ENCODE results near the gene SH2D3C. TPM values are rescaled to one million over a fixed set of nuclear protein-coding genes. Genes with fewer than 3 reads are reported as not detected.

The SH2D3C gene
- polyA plus RNA-seq, 1 experiment = 0.04 TPM

DNA sequence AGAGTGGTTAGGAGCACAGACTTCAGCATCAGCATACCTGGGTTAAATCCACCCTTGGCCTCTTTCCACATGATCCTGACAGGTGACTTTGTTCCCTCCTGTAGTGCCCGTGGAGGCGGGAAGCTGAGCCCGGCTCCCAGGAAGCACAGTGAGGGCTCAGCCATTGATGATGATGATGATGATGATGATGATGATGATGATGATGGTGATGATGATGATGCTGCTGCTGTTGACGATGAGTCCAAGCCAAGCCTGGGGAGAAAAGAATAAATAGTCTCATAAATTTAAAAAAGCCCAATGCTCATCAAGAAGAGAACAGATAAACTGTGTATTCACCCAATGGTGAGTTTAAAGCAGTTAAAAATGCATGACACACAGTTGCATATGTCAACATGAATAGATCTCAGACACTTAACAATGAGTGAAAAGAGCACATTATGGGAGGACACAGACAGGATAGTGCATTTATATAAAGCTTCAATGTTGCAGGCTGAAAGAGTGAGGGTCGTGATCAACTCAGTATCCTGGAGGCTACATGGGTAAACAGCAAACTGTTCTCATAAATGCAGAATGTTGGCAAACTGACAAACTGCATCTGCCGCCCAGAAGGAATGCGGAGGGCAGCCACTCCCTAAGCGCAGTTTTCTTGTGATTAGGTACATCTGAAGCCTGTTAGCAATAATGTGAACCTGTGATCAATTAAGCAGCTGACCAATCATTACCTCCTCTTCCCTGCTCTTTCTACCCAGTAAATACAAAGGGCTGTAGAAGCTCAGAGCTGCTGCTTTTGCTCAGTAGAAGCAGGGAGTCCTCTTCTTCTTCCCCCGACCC is 83.4 kb downstream of the SH2D3C start:
- ChIA-PET CTCF (interaction anchor here (0.9 to 1.5 kb wide), 2 partner anchors 8 to 16 kb away, joined by 3 to 4 read pairs; no protein-coding TSS in a partner anchor), POLR2A (no interaction called here)
- DNase-seq (ENCODE audit: low read depth) = peak; percentile 50

DNA sequence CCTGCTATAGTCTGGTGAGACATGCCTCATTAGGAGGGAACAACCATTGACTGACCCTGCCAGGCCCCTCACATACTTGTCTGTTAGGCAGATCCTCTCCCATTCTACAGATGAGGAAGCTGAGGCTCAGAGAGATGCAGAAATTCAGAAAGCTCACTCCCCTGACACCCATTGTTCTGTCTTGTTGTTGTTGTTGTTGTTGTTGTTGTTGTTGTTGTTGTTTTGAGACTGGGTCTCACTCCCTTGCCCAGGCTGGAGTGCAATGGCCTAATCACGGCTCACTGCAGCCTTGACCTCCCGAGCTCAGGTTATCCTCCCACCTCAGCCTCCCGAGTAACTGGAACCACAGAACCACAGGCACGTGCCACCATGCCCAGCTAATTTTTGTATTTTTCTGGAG is 84.8 kb downstream of the SH2D3C start:
- TF ChIP-seq, protein P1, sequence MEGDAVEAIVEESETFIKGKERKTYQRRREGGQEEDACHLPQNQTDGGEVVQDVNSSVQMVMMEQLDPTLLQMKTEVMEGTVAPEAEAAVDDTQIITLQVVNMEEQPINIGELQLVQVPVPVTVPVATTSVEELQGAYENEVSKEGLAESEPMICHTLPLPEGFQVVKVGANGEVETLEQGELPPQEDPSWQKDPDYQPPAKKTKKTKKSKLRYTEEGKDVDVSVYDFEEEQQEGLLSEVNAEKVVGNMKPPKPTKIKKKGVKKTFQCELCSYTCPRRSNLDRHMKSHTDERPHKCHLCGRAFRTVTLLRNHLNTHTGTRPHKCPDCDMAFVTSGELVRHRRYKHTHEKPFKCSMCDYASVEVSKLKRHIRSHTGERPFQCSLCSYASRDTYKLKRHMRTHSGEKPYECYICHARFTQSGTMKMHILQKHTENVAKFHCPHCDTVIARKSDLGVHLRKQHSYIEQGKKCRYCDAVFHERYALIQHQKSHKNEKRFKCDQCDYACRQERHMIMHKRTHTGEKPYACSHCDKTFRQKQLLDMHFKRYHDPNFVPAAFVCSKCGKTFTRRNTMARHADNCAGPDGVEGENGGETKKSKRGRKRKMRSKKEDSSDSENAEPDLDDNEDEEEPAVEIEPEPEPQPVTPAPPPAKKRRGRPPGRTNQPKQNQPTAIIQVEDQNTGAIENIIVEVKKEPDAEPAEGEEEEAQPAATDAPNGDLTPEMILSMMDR (IDR thresholded peaks at IDR 0.05; ENCODE audit: insufficient read depth, low read depth, low read length) = no peak
- CTCF ChIA-PET = interaction anchor here (0.8 to 1.0 kb wide), 2 partner anchors 31 to 41 kb away, joined by 3 read pairs; no protein-coding TSS in a partner anchor
- Histone ChIP-seq H3K27me3 (ENCODE audit: control insufficient read depth, insufficient read depth, low read length) (no peaks in the 10 kb centered on the region), H3K36me3 (ENCODE audit: control insufficient read depth, insufficient read depth, low read length) (peaks cover 6% of the 10 kb centered on the region; the same call in 1 of the 2 replicates), H3K4me3 (ENCODE audit: low read depth, low read length) (no peak overlapping the region)
- POLR2A ChIA-PET = no interaction called here
- DNase-seq (ENCODE audit: low read depth) = no peak

More for the DNA sequence above, 83.4 kb downstream of the SH2D3C start:
- Histone ChIP-seq H3K36me3 (ENCODE audit: control insufficient read depth, insufficient read depth, low read length) (peaks cover 5% of the 10 kb centered on the region; the same call in 1 of the 2 replicates), H3K4me3 (ENCODE audit: low read depth, low read length) (no peak overlapping the region), H3K27me3 (ENCODE audit: control insufficient read depth, insufficient read depth, low read length) (no peaks in the 10 kb centered on the region)
- TF ChIP-seq, protein P1 (IDR thresholded peaks at IDR 0.05; ENCODE audit: insufficient read depth, low read depth, low read length) = no peak

DNA sequence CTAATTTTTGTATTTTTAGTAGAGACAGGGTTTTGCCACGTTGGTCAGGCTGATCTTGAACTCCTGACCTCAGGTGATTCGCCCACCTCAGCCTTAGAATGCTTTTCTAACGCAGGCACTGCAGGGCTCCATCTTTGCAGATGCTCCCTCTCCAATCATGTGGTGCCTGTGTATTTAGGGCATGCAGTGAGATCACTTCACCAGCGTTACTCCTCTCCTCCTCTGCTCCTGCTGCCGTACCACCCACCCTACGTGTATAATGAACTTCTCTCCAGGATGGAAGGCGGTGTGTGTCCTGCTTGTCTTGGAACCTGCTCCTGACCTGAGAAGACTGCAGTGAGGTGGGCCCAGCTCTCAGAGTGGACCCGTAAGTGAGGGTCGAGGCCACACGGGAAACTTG is 85.3 kb downstream of the SH2D3C start:
- no peak for DNase-seq (ENCODE audit: low read depth)
- ChIA-PET POLR2A (no interaction called here), CTCF (interaction anchor here (0.8 to 1.8 kb wide), 2 partner anchors 12 to 32 kb away, joined by 3 to 6 read pairs; no protein-coding TSS in a partner anchor)
- Histone ChIP-seq H3K4me3 (ENCODE audit: low read depth, low read length) (no peak overlapping the region), H3K27me3 (ENCODE audit: control insufficient read depth, insufficient read depth, low read length) (no peaks in the 10 kb centered on the region), H3K36me3 (ENCODE audit: control insufficient read depth, insufficient read depth, low read length) (peaks cover 6% of the 10 kb centered on the region; the same call in 1 of the 2 replicates)
- TF ChIP-seq, protein P1 (IDR thresholded peaks at IDR 0.05; ENCODE audit: insufficient read depth, low read depth, low read length) = no peak

DNA sequence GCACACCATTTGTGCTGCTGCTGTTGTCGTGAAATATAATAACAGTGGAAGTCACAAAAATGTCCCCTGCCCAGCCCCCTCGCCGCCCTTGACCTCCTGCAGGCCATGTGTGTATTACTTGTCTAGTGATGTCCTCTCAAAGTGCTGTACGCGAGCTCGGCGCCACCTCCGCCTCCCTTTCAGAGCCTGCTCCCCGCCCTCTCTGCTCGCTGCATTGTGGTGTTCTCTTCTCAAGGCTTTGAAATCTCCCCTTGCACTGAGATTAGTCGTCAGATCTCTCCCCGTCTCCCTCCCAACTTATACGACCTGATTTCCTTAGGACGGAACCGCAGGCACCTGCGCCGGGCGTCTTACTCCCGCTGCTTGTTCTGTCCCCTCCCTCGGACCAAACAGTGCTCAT is 86.4 kb downstream of the SH2D3C start:
- ChIA-PET CTCF (interaction anchor here (1.2 to 1.8 kb wide), 2 partner anchors 11 to 12 kb away, joined by 3 to 6 read pairs; no protein-coding TSS in a partner anchor), POLR2A (no interaction called here)
- DNase-seq (ENCODE audit: low read depth) = no peak
- Histone ChIP-seq H3K27me3 (ENCODE audit: control insufficient read depth, insufficient read depth, low read length) (no peaks in the 10 kb centered on the region), H3K36me3 (ENCODE audit: control insufficient read depth, insufficient read depth, low read length) (peaks cover 6% of the 10 kb centered on the region; the same call in 1 of the 2 replicates), H3K4me3 (ENCODE audit: low read depth, low read length) (no peak overlapping the region)
- TF ChIP-seq, protein P1 (IDR thresholded peaks at IDR 0.05; ENCODE audit: insufficient read depth, low read depth, low read length) = no peak

DNA sequence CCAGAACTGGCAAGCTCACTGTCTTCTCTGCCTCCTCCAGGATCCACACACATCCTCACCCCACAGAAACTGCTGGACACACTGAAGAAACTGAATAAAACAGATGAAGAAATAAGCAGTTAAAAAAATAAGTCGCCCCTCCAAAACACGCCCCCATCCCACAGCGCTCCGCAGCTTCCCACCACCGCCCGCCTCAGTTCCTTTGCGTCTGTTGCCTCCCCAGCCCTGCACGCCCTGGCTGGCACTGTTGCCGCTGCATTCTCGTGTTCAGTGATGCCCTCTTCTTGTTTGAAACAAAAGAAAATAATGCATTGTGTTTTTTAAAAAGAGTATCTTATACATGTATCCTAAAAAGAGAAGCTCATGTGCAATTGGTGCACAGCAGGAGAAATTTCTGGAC is 87.7 kb downstream of the SH2D3C start:
- TF ChIP-seq, protein P1 (IDR thresholded peaks at IDR 0.05; ENCODE audit: insufficient read depth, low read depth, low read length) = no peak
- DNase-seq (ENCODE audit: low read depth) = no peak
- POLR2A ChIA-PET = no interaction called here
- Histone ChIP-seq H3K4me3 (ENCODE audit: low read depth, low read length) (no peak overlapping the region), H3K27me3 (ENCODE audit: control insufficient read depth, insufficient read depth, low read length) (no peaks in the 10 kb centered on the region), H3K36me3 (ENCODE audit: control insufficient read depth, insufficient read depth, low read length) (peaks cover 6% of the 10 kb centered on the region; the same call in 1 of the 2 replicates)
- CTCF ChIA-PET = interaction anchor here (1.0 to 1.2 kb wide), 2 partner anchors 10 to 13 kb away, joined by 3 to 4 read pairs; no protein-coding TSS in a partner anchor
